Panc1 (cell line): ENCODE results near the gene SPAG5. TPM values are rescaled to one million over a fixed set of nuclear protein-coding genes. Genes with fewer than 3 reads are reported as not detected.

Source experiments
- ATAC-seq: fragments of 200-7000 bp; cut with Tn5 transposase; 2 replicates; pipeline ENCODE4 v1.9.1; 2020; ENCODE audit warnings: mild to moderate bottlenecking, moderate library complexity
- BruUV-seq: library from RNA; stranded (reverse); fragments of 400-500 nt; replicated peaks from 2 replicates; lab custom pipeline; 2021; lab: Mats Ljungman, UMichigan
- CTCF ChIA-PET: fragments of 300-600 bp; sonication (Branson Sonifier 250); formaldehyde crosslinking; loops from one replicate; lab custom pipeline; 2022; ENCODE audit warnings: antibody characterized with exemption; lab: Charles Lee
- POLR2A ChIA-PET: fragments of 300-600 bp; sonication (Branson Sonifier 250); formaldehyde crosslinking; loops from one replicate; lab custom pipeline; 2022; ENCODE audit warnings: antibody characterized with exemption; lab: Charles Lee
- DNase-seq: peaks from one replicate; pipeline ENCODE4 v3.0.0-alpha.2; 2010; ENCODE audit warnings: low read depth, low spot score
- H3K27ac ChIP-seq: 2 replicates; pipeline ENCODE4 v1.5.1; 2011; ENCODE audit warnings: mild to moderate bottlenecking, low read length, inconsistent platforms
- H3K27me3 ChIP-seq: fragments of 200-500 bp; sonication (Bioruptor generic); 2 replicates; pipeline ENCODE4 v1.6.0; 2014; ENCODE audit warnings: low read length, inconsistent platforms; ENCODE audit not compliant: control insufficient read depth, insufficient read depth
- H3K36me3 ChIP-seq: fragments of 200-500 bp; sonication (Bioruptor generic); 2 replicates; pipeline ENCODE4 v1.5.1; 2014; ENCODE audit warnings: inconsistent platforms, mild to moderate bottlenecking, low read length, moderate library complexity; ENCODE audit not compliant: control insufficient read depth, insufficient read depth
- H3K4me1 ChIP-seq: 2 replicates; pipeline ENCODE4 v1.5.1; 2011; ENCODE audit warnings: inconsistent platforms, mild to moderate bottlenecking, low read length, moderate library complexity; ENCODE audit not compliant: control insufficient read depth, insufficient read depth
- H3K4me3 ChIP-seq, 2 experiments: 2 replicates each; pipeline ENCODE4 v1.5.1; 2011 to 2012; ENCODE audit warnings: low read depth in 2 of 2, low read length in 2 of 2, mild to moderate bottlenecking in 2 of 2, inconsistent platforms in 1 of 2, moderate library complexity in 1 of 2
- H3K9me3 ChIP-seq: fragments of 200-500 bp; sonication (Bioruptor generic); 2 replicates; pipeline ENCODE4 v1.5.1; 2014; ENCODE audit warnings: low read depth, mild to moderate bottlenecking, inconsistent platforms, low read length, moderate library complexity; ENCODE audit not compliant: control insufficient read depth, insufficient read depth
- POLR2AphosphoS5 ChIP-seq: IDR thresholded peaks from 2 replicates; pipeline ENCODE4 v1.6.1; 2012; ENCODE audit warnings: mild to moderate bottlenecking, low read depth, low read length, moderate library complexity
- SIN3A ChIP-seq: IDR thresholded peaks from 2 replicates; pipeline ENCODE4 v1.6.1; 2012; ENCODE audit warnings: low read depth, mild to moderate bottlenecking, low read length, moderate library complexity, borderline replicate concordance; ENCODE audit not compliant: insufficient read depth
- TCF7L2 ChIP-seq: IDR thresholded peaks from 2 replicates; pipeline ENCODE4 v1.6.1; 2011; ENCODE audit warnings: mild to moderate bottlenecking, low read depth, low read length, inconsistent platforms
- in situ Hi-C: cut with HindIII; loops from 2 replicates; pipeline ENCODE4 v1.10.0; 2016; ENCODE audit warnings: low sequenced_read_pairs, low pct_unique_long_range_greater_than_20kb
- intact Hi-C: fragments of 100-400 bp; cut with micrococcal nuclease; formaldehyde crosslinking; loops from one replicate; pipeline ENCODE4 v1.10.0; 2022; ENCODE audit not compliant: unreplicated experiment
- total RNA-seq: library from RNA; stranded (reverse); gene quantifications from one replicate; pipeline ENCODE4 v1.2.1, GENCODE V29; 2021; ENCODE audit not compliant: unreplicated experiment
- TF ChIP-seq, protein P1 (sequence below), 2 experiments: IDR thresholded peaks; 2 replicates each; pipeline ENCODE4 v1.6.1; 2011 to 2012; ENCODE audit warnings: low read depth in 2 of 2, control low read depth in 1 of 2, low read length in 1 of 2, mild to moderate bottlenecking in 1 of 2, moderate library complexity in 1 of 2; ENCODE audit not compliant: insufficient read depth in 1 of 2
- TF ChIP-seq, protein P2 (sequence below): fragments of 450-650 bp; IDR thresholded peaks from 2 replicates; pipeline ENCODE4 v1.5.1; 2017; ENCODE audit warnings: mild to moderate bottlenecking

Gene SPAG5
- total RNA-seq, 1 experiment from 2014 or later, result 152 TPM

DNA sequence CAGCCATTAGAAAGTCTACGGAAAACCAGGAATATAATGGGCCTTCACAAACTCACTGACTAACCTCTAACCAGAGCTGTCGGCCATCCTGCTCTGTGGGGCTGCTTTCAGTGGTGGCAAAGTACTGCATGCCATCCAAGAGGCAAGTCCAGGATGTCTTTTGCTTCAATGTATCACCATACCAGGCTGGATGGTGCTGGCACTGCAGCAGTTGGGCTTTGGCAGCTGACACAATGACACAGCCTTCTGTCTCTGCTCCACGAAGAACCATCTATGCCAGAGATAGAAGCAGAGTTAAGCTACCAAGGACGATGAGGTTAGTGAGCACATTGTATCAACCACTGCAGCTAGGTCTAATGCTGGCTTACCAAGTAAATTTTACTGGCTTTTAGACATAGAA lies 24.9 kb upstream of the SPAG5 start:
- CTCF ChIA-PET, result interaction anchor here (1.2 kb wide), 1 partner anchor 11 kb away, joined by 3 read pairs; no protein-coding TSS in a partner anchor
- in situ Hi-C loops, result no loop called here
- H3K36me3 ChIP-seq, result peaks cover 51% of the 10 kb centered on the region
- no peak for DNase-seq
- no peak for ATAC-seq
- H3K27ac ChIP-seq, result no peak overlapping the region
- no TSS peak for BruUV-seq
- TF ChIP-seq TCF7L2 (no peak), POLR2AphosphoS5 (no peak), SIN3A (no peak)
- TF ChIP-seq, protein P1, sequence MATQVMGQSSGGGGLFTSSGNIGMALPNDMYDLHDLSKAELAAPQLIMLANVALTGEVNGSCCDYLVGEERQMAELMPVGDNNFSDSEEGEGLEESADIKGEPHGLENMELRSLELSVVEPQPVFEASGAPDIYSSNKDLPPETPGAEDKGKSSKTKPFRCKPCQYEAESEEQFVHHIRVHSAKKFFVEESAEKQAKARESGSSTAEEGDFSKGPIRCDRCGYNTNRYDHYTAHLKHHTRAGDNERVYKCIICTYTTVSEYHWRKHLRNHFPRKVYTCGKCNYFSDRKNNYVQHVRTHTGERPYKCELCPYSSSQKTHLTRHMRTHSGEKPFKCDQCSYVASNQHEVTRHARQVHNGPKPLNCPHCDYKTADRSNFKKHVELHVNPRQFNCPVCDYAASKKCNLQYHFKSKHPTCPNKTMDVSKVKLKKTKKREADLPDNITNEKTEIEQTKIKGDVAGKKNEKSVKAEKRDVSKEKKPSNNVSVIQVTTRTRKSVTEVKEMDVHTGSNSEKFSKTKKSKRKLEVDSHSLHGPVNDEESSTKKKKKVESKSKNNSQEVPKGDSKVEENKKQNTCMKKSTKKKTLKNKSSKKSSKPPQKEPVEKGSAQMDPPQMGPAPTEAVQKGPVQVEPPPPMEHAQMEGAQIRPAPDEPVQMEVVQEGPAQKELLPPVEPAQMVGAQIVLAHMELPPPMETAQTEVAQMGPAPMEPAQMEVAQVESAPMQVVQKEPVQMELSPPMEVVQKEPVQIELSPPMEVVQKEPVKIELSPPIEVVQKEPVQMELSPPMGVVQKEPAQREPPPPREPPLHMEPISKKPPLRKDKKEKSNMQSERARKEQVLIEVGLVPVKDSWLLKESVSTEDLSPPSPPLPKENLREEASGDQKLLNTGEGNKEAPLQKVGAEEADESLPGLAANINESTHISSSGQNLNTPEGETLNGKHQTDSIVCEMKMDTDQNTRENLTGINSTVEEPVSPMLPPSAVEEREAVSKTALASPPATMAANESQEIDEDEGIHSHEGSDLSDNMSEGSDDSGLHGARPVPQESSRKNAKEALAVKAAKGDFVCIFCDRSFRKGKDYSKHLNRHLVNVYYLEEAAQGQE (IDR thresholded peaks at IDR 0.05; ENCODE audit: insufficient read depth in 1 of 2, low read depth in 2 of 2, low read length in 1 of 2), result no peak
- TF ChIP-seq, protein P2, sequence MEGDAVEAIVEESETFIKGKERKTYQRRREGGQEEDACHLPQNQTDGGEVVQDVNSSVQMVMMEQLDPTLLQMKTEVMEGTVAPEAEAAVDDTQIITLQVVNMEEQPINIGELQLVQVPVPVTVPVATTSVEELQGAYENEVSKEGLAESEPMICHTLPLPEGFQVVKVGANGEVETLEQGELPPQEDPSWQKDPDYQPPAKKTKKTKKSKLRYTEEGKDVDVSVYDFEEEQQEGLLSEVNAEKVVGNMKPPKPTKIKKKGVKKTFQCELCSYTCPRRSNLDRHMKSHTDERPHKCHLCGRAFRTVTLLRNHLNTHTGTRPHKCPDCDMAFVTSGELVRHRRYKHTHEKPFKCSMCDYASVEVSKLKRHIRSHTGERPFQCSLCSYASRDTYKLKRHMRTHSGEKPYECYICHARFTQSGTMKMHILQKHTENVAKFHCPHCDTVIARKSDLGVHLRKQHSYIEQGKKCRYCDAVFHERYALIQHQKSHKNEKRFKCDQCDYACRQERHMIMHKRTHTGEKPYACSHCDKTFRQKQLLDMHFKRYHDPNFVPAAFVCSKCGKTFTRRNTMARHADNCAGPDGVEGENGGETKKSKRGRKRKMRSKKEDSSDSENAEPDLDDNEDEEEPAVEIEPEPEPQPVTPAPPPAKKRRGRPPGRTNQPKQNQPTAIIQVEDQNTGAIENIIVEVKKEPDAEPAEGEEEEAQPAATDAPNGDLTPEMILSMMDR, result no peak
- H3K27me3 ChIP-seq, result no peaks in the 10 kb centered on the region
- no peaks in the 10 kb centered on the region for H3K4me1 ChIP-seq
- no peak overlapping the region for H3K4me3 ChIP-seq
- intact Hi-C loops, result no loop called here
- H3K9me3 ChIP-seq, result no peaks in the 10 kb centered on the region
- POLR2A ChIA-PET, result interaction anchor here (0.5 to 0.6 kb wide), 2 partner anchors 54 to 59 kb away, joined by 7 to 11 read pairs; no protein-coding TSS in a partner anchor

DNA sequence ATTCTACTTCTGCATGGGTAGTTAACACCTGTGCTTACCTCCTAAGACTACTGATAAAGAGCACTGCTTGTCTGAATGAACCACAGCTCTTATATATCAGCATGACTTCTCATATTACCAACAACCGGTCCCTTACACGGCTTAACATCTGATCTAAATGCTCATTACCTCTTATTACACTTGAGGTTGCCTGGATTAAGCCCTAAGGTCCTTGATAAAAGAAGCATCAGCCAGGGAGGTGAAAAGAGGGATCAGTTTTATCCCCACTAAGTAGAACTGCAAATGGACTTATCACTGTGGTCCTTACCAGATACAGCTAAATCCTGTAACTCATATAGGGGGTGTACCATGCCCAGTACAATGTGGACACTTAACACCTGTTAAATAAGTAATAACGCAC lies 23.4 kb upstream of the SPAG5 start:
- ChIA-PET POLR2A (interaction anchor here (0.5 kb wide), 1 partner anchor 55 kb away, joined by 7 read pairs; no protein-coding TSS in a partner anchor), CTCF (interaction anchor here (0.7 to 1.2 kb wide), 2 partner anchors 10 to 136 kb away, joined by 3 to 4 read pairs; no protein-coding TSS in a partner anchor)
- BruUV-seq, result no TSS peak

More for the DNA sequence above, 23.4 kb upstream of the SPAG5 start:
- in situ Hi-C loops, result no loop called here
- ATAC-seq, result no peak
- intact Hi-C loops, result no loop called here
- no peak overlapping the region for H3K27ac ChIP-seq
- H3K4me3 ChIP-seq, result no peak overlapping the region
- no peak for DNase-seq
- no peaks in the 10 kb centered on the region for H3K27me3 ChIP-seq
- H3K4me1 ChIP-seq, result no peaks in the 10 kb centered on the region
- H3K9me3 ChIP-seq, result no peaks in the 10 kb centered on the region
- peaks cover 61% of the 10 kb centered on the region for H3K36me3 ChIP-seq
- TF ChIP-seq POLR2AphosphoS5 (no peak), TCF7L2 (no peak), SIN3A (no peak)
- TF ChIP-seq, protein P2, result no peak
- TF ChIP-seq, protein P1 (IDR thresholded peaks at IDR 0.05; ENCODE audit: insufficient read depth in 1 of 2, low read depth in 2 of 2, low read length in 1 of 2), result no peak
